CD4-positive, alpha-beta T cell treated with Interleukin-6 for 4 hours (primary cell): ENCODE data around the gene KRT2.
"Not testable (repeated sequence)": the region's sequence is repeated elsewhere in the genome, so short reads cannot be mapped to it uniquely, and the experiment has no call there.

Experiments
- DNase-seq: peaks from one replicate; pipeline ENCODE4 v3.0.0-alpha.2; 2020; ENCODE audit warnings: mixed read lengths

KRT2 gene

DNA sequence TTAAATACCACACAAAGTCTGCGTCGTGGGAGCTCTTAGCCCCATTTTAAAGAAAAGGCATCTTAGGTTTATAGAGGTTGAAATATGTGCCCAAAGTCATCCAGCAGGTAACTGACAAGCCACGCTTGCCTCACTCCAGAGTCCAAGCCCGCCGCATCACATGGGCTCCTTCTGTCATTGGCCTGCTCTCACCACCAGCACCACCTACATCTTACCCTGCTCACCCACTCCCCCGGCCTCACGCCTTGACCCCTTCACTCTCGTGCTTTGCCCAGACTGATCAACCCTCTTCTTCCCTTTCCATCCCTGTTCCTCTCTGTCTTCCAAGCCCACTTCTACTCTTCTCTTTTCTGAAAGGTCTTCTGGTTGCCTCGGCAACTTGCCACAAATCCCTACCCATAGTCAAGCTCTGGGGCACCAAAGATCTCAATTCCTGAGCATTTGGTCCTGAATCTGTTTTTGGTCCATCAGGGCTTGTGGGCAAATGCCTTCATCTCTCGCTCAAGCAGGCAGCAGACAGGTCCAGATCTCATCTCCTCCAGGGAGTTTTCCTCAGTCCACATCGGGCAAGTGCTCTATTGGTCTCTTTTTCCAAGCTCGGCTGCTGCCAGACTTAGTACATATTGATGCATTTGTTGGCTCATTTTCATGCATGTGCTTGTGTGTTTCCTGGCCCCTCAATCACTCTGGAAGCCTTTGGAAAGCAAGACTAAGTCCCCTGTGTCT lies 31.7 kb upstream of the KRT2 start:
- no peak for DNase-seq

DNA sequence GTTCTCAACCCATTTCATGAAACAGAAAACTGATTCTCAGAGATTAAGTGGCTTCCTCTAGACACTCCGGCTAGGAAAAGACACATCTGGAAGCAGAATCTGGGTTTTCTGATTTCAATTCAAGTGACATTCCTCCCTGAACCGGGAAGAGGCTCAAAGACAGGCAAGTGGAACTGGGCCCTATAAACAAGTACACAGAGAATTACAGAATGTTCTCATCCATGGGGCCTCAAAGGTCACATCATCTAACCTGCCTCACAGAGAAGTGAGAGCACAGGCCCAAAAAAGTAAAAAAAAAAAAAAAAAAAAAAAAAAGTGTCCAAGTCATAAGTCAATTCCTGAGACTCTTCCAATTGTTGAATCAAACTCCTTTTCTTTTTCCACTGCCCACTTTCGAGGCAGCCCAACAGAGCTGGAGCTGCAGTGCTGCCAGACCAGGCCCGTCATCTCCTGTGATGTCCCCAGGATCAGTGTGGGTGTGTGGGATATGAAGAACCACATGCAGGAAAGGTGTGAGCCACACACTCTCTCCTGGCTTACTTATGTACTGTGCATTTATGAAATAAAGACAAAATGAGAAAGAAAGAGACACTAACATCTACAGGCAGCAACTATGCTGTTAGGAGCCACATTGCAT lies 31.0 kb upstream of the KRT2 start:
- no peak for DNase-seq

DNA sequence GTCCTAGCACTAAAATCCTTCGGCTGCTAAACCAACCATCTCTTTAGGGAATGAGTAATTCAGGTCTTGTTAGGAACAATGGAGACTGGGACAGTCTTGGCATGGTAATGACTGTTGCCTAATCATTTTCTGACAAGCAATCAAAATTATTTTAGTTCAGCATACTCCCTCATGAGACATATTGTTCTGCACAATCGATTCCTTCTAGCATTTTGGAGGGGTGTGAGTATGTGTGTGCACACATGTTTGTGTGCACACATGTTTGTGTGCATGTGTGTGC lies 30.3 kb upstream of the KRT2 start:
- no peak for DNase-seq

DNA sequence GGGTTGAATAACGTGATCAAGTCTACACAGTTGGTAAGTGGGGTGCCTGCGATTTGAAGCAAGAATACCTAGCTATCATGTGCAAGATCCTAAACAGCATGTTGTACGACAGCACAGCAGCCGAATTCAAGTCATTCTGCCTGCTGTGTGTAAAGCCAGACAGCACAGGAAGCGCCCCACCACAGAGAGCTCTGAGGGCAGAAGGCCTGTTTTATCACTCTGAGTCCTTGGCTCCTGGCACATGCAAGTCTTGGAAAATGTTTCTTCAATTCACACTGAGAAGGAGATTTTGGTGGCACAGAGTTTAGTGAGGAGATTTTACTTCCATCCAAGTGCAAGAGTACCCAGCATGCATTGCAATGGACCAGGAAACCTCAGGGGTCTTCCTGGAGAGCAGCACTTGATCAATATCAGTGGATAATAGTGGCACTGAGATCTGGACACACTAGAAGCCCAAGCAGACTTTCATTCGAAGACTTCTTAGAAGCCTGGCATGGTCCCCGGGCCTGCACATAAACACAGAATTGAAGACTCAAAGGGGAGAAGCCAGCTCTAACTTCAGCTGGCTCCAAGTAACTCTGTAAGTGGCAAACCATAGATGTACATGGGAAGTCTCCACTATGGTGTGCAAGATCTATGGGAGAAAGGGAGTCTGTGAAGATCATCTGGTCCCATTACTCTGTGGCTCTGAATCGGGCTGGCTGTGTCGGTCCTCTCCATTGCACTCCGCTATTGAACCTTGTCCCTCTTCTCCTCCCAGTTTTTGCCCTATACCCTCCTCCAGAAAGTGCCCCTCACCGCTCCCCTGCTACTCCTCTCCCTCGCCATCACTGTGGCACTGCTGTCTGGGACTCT lies 29.7 kb upstream of the KRT2 start:
- peak; percentile 69 for DNase-seq

DNA sequence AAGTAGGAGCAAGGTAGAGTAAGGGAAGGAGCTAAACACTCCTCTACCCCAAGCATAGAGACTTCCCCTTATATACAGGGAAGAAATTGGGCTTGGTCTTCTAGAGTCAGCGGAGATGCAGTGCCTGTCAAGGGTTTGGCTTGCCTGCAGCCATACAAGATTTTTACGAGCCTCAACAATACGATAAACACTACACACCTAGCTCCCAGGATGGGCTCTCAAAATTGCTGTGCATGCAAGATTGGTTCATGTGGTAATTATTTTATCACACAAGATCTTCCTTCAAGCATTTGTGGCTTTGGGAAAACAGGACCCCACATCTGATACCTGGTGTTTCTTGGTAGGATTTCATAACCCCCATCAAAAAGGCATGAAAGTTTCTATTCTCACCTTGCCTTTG lies 28.4 kb upstream of the KRT2 start, which contains the start of gene KRT1:
Gene KRT1, minus strand, starts transcription at position 45 of the 400 bp plus-strand sequence. CDS start 59 bp downstream, outside the sequence.
- no peak for DNase-seq

DNA sequence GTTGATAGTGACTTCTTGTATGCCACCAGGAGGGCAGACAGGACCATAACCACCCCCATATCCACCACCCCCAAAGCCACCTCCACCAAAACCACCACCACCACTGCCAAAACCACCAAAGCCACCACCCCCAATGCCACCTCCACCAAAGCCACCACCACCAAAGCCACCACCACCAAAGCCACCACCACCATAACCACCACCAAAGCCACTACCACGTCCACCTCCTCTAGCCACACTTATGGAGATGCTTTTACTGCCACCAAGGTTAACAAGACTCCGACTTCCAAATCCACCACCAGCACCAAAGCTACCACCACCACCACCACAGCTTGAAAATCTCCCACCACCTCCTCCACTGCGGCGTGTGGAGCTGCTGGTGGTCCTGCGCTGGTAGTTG lies 27.9 kb upstream of the KRT2 start:
- no peak for DNase-seq

DNA sequence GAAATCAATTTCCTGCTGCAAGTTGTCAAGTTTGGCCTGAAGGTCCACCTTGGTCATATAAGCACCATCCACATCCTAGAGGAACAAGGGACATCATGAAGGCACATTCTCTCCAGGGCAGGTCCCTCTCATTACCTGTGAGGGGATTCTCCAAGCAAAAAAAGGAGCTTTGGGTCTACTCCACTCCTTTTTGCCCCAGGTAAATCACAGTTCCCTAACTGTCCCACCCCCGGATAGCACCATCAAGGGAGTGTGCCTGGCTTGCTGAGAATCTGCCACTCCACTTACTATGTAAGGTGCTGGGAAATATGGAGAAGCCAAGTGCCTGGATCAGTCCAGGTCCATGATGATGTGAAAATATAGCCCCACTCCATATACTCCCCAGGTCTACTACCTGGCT lies 25.7 kb upstream of the KRT2 start:
- no peak for DNase-seq

DNA sequence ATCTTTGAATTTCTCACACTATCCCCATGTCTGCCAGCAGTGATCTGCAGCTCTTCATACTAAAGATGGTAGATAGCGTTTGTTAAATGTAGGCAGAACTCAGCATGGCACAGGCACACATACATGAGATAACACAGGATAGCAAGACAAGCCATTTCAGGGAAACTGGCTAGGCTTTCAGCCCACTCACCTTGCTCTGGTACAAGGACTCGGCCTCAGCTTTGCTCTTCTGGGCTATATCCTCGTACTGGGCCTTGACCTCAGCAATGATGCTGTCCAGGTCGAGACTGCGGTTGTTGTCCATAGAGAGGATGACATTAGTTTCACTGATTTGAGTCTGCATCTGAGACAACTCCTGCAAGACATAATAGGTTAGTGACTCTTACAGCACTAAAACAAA lies 25.1 kb upstream of the KRT2 start:
- no peak for DNase-seq

DNA sequence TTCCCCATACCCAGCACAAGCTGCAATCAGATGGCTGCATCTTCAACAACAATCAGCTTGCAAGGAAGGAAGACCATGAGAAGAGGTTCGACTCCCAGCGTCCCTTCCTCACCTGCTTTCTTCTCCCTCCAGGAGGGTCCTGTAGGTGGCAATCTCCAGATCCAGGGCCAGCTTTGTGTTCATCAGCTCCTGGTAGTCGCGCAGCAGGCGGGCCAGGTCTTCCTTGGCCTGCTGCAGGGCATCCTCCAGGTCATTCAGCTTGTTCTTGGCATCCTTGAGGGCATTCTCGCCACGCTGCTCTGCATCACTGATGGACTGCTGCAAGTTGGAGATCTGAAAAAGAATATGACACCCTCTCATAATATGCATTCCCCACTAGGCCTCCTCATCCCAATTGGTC lies 24.2 kb upstream of the KRT2 start:
- no peak for DNase-seq

DNA sequence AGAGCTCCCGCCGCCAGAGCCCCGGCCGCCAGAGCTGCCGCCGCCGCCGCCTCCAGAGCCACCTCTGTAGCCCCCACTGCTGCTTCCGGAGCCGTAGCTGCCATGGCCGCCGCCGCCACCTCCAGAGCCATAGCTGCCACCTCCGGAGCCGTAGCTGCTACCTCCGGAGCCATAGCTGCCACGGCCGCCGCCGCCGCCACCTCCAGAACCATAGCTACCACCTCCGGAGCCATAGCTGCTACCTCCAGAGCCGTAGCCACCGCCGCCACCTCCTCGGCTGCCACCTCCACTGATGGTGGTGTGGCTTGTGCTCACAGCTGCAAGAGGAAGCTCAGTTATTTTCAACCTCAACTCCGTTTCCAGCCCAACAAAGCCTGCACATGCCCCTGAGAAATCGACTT lies 23.3 kb upstream of the KRT2 start:
- DNase-seq: no peak

DNA sequence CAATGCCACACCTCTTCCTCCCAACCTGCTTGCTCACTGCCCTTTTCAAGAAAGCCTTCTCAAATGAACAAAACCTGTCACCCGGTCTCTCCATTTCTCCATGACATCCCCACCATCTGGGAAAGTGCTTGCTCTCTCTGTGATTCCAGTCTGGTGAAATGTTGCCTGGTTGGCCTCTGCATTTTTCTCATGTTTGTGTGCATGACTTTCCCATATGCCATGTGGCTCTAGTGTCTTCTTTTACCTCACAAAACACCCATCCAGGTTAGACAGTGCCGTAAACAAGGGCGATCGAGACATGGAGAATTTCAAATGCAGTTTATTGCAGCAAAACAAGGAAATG lies 22.4 kb upstream of the KRT2 start:
- no peak for DNase-seq

DNA sequence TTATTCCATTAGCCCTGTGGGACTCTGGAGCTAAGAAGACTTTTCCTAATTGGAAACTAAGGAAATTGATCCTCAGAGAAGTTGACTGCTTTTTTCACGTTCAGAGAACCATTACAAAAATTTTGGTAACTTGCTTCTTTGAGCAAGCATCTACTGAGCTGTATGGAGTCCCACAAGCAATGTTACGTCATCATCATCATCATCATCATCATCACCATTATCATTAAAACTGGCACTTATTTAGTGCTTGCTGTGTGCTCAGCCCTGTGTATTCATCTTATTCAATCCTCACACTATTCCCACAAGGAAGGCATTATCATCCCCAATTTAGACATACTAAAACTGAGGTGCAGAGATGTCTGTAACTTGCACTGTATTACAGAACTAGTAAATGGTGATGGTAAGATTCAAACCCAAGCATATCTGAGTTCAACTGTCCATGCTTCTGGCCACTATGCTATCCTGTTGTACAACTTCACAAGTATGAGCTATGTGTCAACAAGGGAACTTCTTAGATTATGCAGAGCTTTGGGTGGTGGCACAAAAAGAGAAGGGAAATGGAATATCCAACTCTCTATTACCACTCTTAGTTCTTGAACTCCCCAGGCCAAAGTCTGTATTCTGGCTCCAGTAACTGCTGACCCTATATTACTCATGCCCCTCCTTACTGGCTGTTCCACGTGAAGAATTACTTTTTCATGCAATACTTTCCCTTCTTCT lies 21.9 kb upstream of the KRT2 start:
- no peak for DNase-seq

DNA sequence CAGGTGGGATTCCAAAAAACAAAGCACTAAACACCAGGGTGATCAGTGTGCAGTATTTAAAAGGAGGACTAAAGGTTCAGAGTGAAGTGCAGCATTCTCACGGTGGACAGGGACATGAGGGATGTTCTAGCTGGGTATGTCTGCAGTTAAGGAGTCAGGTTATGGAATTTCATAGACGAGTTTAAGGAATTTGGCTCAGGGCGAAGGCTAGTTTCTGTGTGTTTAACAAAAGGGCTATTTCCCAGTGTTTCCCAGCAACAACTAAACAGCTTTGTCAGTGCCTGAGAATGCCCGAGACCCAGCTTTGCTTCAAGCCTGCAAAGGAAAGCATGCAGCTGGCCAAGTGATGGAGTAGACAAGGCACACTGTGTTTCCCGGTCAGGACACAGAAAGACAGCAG lies 21.2 kb upstream of the KRT2 start:
- no peak for DNase-seq

DNA sequence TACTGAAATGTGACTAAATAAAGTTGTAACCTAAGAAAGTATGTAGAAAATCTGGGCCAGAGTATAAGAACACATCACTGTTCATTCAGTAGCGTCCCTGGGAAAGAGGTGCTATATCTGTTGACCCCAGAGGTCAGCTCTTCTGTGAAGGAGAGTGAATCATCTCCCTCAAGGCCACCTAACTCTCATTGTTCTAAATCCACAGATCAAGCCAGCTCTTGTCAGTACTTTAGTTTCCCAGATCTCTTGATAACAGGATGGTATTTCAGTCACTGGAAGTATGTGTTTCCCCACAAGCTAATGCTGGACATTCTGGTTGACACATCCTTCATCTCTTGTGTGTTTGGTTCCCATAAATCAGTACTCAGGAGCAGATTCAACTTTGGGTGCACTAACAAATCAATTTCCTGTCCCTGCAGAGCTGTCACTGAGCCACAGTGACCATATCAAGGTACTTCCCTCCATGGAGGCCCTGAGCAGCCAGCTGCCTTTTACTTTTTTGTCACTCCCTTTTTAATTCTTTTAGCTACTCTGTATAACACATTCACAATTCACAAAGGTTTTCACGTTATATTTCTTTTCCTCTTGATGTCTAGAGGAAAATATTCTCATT lies 20.4 kb upstream of the KRT2 start:
- DNase-seq: no peak

DNA sequence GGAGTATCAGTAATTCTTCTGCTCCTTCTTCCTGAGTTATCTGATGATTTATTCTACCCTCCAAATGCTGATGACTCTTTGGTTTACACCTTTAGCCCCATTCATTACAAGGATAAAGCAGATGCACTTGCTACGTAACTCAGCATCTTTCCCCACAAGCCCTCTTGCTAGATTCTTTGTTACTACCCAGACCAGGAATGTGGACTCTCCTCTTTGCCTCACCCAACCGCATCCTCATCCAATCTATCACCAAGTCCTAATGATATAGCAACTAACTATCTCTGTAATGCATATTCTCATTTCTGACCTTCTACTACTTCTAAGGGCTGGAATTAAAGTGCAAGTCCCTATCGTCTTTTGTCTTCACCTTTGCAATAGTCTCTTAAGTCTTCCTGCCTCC lies 18.9 kb upstream of the KRT2 start:
- no peak for DNase-seq

DNA sequence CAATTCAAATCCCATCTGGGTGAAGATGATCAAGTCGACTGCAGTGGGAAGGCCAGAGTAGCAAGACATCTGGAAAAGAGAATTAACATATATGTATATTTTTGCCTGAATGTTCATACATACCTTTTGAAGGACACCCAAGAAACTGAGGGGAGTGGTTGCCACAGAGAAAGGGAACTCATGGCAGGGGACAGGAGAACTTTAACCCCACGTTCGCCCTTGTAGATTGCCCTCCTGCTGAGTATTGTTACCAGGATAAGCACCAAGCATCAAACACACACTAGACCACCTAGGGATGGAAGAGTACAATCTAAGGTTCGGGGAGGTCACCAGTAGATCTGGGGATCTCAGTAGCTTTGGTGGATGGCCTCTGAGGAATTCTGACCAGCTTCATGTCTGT lies 18.5 kb upstream of the KRT2 start:
- no peak for DNase-seq

DNA sequence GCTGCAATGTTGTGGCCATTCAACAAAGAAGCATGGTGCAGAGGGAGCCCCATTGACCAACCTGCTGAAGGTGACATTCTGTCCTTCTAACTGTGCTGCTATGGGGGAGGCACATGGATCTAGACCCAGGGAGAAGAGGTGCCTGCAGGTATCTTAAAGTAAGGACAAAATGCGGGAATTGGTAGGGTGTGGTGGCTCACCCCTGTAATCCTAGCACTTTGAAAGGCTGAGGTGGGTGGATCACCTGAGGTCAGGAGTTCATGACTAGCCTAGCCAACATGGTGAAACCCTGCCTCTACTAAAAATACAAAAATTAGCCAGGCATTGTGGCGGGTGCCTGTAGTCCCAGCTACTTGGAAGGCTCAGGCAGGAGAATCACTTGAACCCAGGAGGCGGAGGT lies 17.9 kb upstream of the KRT2 start:
- not testable (repeated sequence) for DNase-seq

DNA sequence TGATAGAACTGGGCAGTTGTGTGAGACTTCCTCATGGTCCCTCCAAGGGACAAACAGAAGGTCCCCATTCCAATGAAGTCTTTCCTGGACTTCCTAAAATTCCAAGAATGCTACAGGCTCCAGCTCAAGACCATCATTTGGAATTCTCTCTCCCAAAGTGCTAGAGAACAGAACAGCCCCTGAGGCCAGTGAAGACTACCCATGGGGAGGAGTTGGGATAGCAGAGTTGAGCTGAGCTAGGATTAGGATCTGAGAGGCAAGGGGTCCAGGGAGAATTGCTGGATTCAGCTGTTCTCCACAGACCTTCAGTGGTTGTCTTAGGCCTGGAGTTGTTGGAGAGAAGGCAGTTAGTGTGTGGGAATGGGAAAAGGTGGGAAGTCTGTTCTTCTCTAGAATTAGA lies 17.4 kb upstream of the KRT2 start:
- no peak for DNase-seq

DNA sequence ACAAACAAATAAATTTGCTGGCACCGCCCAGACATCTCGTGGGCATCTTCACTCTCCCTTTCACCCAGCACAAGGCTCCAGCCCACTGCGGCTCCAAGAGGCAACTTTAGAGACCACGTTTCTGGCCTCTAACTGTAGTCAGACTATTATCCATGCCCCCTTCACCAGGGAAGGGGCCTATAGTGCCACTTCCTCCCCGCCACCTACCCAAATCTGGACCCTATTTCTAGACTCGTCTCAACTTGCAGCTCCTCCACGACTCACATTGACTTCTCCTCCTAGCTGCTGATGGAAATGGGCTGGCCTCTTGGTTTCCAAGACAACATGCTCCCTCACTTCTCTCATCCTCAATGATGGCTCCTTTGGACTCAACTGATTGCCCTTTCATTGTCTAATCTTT lies 15.9 kb upstream of the KRT2 start:
- no peak for DNase-seq

DNA sequence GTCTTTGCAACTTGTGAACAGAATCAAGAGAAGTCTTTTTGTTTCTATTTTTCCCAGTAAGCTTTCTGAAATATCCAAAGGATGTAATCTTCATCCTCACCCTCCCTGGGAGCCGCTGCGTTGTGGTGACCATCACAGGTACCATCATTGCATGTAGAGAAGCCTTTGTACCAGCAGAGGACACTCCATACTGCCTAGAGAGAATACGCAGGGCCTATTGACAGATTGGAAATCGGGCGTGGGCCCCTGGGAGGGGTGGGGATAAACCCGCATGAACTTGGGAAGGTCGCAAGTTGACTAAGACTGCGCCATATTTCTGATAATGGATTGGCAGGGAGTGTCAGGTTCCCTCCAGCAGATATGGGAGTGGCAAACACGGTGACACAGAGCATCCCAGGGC lies 15.5 kb upstream of the KRT2 start:
- DNase-seq: no peak

DNA sequence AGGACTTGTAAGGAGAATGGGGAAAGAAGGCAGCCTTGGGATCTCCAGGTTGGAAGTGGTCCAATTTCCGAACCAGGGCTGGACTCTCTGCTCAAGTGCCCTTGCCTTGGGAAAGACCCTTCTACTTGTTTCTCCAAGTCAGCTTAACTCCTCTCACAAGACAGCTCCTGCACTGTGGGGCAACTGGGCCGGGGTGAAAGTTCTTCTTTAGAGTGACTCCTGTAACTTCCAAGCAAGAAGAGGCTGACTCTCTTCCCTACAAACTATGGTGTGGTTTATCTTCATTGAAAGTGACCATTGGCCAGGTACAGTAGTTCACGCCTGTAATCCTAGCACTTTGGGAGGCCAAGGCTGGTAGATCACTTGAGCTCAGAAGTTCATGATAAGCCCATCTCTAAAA lies 14.5 kb upstream of the KRT2 start:
- DNase-seq: no peak

DNA sequence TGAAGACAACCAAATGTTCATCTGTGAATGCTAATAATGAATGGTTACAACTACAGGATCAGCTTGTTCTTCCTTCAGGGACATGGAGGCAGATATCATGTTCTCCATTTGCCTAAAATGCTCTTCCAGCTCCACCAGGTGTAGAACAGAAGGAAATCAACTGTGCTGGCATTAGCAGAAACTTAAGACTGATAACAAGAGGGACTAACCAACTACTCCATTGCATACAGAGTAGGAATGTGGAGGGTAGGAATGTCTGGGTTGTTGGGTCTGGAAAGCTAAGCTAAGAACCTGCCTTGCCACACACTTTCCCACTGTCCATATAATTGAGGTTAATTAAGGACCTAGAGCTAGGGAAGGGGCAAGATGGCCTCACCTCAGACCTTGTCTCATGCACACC lies 11.4 kb upstream of the KRT2 start:
- no peak for DNase-seq

DNA sequence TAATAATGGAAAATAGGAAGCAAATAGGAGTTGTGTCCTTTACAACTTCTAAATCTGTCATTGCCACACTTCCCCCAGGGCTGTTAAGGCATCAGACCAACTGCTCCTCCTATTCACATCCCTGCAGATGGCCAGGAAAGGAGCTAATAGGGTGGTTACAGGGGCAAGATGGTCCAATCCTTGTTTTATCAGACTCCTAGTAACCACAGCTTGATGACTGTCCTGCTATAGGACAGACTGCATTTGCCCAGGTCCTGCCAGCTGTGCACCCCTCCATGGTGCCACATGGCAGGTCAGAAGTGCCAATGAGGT lies 10.9 kb upstream of the KRT2 start:
- DNase-seq: no peak
